ENCODE results near the gene STAM2.
"Not testable (repeated sequence)": the region's sequence is repeated elsewhere in the genome, so short reads cannot be mapped to it uniquely, and the experiment has no call there.

STAM2 gene

DNA sequence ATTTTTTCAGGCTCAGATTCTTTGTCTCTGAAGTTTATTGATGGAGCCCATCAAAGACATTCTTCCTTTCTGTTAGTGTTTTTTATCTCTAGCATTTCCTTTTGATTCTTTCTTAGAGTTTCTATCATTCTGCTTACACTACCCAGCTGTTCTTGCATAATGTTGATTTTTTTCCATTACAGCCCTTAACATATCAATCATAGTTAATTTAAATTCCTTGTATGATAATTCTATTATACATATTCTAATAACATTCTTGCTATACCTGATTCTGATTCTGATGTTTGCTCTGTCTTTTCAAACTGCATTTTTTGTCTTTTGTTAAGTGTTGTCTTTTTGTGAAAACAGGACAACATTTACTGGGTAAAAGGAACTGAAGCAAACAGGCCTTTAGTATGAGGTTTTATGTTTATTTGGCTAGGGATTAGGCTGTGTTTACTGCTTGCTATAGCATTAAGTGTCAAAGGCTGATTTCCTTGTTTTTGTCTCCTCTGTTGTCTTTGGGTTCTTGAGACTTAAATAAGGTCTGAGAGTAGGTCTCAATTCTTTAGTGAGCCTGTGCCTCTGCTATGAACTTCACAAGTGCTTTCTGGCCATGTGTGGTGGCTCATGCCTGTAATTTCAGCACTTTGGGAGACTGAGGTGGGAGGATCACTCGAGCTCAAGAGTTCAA, 8.0 kb upstream of the STAM2 start:
- no peak for DNase-seq (ENCODE audit: low read depth, low spot score)
- in situ Hi-C loops (cut with HindIII; ENCODE audit: low sequenced_read_pairs): no loop called here

DNA sequence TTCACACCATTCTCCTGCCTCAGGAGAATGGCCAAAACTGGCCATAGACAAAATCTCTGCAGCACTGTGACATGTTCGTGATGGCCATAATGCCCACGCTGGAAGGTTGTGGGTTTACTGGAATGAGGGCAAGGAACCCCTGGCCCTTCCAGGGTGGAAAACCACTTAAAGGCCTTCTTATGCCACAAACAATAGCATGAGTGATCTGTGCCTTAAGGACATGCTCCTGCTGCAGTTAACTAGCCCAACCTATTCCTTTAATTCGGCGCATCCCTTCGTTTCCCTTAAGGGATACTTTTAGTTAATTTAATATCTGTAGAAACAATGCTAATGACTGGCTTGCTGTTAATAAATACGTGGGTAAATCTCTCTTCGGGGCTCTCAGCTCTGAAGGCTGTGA, 2.1 kb upstream of the STAM2 start:
- DNase-seq (ENCODE audit: low read depth, low spot score); H3K4me3 ChIP-seq (ENCODE audit: low read depth, low read length); in situ Hi-C loops (cut with HindIII; ENCODE audit: low sequenced_read_pairs): not testable (repeated sequence)

More for the DNA sequence above, 8.0 kb upstream of the STAM2 start:
- TF ChIP-seq, protein P1, sequence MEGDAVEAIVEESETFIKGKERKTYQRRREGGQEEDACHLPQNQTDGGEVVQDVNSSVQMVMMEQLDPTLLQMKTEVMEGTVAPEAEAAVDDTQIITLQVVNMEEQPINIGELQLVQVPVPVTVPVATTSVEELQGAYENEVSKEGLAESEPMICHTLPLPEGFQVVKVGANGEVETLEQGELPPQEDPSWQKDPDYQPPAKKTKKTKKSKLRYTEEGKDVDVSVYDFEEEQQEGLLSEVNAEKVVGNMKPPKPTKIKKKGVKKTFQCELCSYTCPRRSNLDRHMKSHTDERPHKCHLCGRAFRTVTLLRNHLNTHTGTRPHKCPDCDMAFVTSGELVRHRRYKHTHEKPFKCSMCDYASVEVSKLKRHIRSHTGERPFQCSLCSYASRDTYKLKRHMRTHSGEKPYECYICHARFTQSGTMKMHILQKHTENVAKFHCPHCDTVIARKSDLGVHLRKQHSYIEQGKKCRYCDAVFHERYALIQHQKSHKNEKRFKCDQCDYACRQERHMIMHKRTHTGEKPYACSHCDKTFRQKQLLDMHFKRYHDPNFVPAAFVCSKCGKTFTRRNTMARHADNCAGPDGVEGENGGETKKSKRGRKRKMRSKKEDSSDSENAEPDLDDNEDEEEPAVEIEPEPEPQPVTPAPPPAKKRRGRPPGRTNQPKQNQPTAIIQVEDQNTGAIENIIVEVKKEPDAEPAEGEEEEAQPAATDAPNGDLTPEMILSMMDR (IDR thresholded peaks at IDR 0.05; ENCODE audit: low read depth, low read length): no peak
- no peak overlapping the region for H3K4me3 ChIP-seq (ENCODE audit: low read depth, low read length)

DNA sequence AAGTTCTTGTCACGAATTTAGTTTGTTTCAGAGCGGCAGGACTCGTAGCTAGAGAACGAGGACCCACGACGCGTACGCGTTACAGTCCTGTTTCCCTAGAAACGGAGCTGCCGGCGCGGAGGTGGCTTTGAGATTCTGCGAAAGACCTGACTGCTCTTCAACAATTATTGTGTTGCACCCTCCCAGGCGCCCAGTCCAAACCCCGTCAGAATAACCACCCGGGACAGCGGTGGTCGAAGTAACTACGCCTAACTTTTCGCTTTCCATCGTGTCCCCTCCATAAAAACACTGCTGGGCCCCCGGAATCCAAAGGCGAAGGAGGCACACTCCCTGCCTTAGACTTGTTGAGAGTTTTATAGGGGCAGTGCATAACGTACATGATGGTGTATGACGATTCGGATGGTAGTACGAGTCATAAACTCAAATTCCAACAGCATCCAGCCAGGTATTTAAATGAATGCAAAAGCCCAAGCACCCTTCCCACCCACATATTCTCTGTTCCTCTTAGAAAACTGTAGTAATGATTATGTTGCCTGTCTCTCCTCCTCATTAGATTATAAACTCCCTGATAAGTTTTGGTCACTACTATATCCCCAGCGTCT, 651 bp upstream of the STAM2 start:
- TF ChIP-seq, protein P1 (IDR thresholded peaks at IDR 0.05; ENCODE audit: low read depth, low read length): no peak
- no peak for DNase-seq (ENCODE audit: low read depth, low spot score)
- peak overlapping the region; percentile 95 for H3K4me3 ChIP-seq (ENCODE audit: low read depth, low read length)
- in situ Hi-C loops (cut with HindIII; ENCODE audit: low sequenced_read_pairs): no loop called here

DNA sequence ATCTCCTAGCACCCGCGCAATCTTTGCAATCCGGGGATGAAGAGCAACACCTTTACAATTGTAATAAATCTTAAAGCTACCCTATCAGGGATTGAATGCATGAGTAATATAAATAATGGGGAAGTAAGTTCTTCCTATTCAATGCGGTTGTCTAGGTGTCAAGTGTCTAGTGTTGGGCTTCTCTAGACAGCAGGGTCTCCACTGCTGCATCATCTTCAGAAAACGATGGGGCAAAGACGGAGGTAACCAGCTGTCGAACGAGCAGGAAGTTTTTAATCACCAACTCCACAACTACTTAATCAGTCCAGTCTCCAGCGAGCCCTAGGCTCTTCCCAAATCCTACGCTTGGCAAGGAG, 573 bp downstream of the STAM2 start:
- H3K4me3 ChIP-seq (ENCODE audit: low read depth, low read length): peak overlapping the region; percentile 95
- DNase-seq (ENCODE audit: low read depth, low spot score): no peak
- TF ChIP-seq, protein P1 (IDR thresholded peaks at IDR 0.05; ENCODE audit: low read depth, low read length): no peak
- in situ Hi-C loops (cut with HindIII; ENCODE audit: low sequenced_read_pairs): no loop called here

DNA sequence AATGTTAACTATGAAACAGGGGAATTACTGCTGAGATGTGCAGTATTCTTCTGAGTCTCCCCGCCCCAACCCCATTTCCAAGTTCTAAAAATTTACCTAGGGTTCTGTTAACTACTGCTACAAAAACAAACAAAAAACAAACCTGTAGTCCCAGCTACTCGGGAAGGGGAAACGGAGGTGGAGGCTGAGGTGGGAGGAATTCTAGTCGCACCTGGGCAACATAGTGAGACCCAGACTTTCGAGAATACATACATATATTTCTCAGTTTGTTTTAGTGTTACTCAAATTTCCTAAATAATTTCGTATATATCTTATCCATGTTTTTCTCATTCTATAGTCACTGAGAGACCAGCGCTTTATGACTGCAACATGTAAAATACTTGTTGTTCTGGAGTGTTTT, 989 bp downstream of the STAM2 start:
- DNase-seq (ENCODE audit: low read depth, low spot score): no peak
- in situ Hi-C loops (cut with HindIII; ENCODE audit: low sequenced_read_pairs): no loop called here
- peak overlapping the region; percentile 95 for H3K4me3 ChIP-seq (ENCODE audit: low read depth, low read length)
- TF ChIP-seq, protein P1 (IDR thresholded peaks at IDR 0.05; ENCODE audit: low read depth, low read length): no peak

DNA sequence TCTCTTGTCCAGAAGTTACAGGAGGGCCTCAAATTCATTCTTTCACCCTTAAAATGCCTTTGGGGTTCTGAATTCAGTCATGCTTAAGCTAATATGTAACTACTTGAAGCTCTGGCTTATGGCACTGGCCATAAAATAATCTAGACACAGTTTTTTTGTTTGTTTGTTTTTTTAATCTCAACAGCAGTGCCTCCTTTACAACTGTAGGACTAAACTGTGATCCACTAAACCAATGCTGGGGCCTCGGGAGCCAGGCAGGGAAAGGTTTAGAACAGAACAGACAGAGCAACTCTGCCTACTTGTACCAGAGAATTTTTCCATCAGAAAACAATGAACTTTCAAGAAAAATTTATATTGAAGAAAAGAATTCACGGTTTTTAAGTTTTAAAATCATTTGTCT, 1.7 kb downstream of the STAM2 start:
- no peak overlapping the region for H3K4me3 ChIP-seq (ENCODE audit: low read depth, low read length)
- DNase-seq (ENCODE audit: low read depth, low spot score): no peak
- in situ Hi-C loops (cut with HindIII; ENCODE audit: low sequenced_read_pairs): no loop called here
- TF ChIP-seq, protein P1 (IDR thresholded peaks at IDR 0.05; ENCODE audit: low read depth, low read length): no peak

DNA sequence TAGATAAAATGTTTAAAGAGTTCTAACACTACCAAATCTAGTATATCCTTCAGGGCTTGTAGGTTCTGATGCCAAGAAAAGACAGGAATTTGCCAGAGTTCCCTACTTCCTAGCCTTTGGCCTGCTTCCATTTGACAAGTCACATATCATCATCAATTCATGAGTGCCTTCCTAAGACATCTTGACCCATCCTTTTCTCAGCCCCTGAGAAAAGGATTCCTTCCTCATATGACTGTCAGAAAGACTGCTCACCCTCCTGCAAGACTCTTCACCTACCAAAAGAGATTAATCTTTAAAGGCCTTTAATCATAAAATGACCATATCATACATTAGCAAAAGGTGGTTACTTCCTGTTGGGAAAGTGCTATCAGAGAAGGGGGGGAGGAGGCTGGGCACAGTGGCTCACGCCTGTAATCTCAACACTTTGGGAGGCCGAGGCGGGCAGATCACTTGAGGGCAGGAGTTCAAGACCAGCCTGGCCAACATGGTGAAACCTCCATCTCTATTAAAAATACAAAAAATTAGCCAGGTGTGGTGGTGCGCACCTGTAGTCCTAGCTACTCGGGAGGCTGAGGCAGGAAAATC, 3.3 kb downstream of the STAM2 start:
- H3K4me3 ChIP-seq (ENCODE audit: low read depth, low read length); DNase-seq (ENCODE audit: low read depth, low spot score); in situ Hi-C loops (cut with HindIII; ENCODE audit: low sequenced_read_pairs): not testable (repeated sequence)

Measured in astrocyte of the spinal cord (primary cell).